HepG2 (cell line): Measurements from ENCODE around the gene TRAPPC3. TPM values are rescaled to one million over a fixed set of nuclear protein-coding genes. Genes with fewer than 3 reads are reported as not detected.

Experiments
- ATF7-NPFF ChIP-seq: sonication (generic); formaldehyde crosslinking; IDR thresholded peaks from 2 replicates; pipeline ENCODE4 v1.8.1; 2023; ENCODE audit warnings: mild to moderate bottlenecking, low read depth, missing genetic modification reagents, moderate library complexity
- BCL3 ChIP-seq: sonication (generic); formaldehyde crosslinking; IDR thresholded peaks from 2 replicates; pipeline ENCODE4 v1.5.1; 2020; ENCODE audit warnings: mild to moderate bottlenecking, missing genetic modification reagents, moderate library complexity
- BORCS8-MEF2B ChIP-seq: sonication (generic); formaldehyde crosslinking; IDR thresholded peaks from 2 replicates; pipeline ENCODE4 v1.8.0; 2022; ENCODE audit warnings: mild to moderate bottlenecking, missing genetic modification reagents
- GATAD1 ChIP-seq: IDR thresholded peaks from 2 replicates; pipeline ENCODE4 v1.6.1; 2016; ENCODE audit warnings: missing genetic modification reagents, missing compliant biosample characterization
- HMG20A ChIP-seq: IDR thresholded peaks from 2 replicates; pipeline ENCODE4 v1.6.1; 2016; ENCODE audit warnings: borderline replicate concordance
- KLF15 ChIP-seq: sonication (generic); formaldehyde crosslinking; IDR thresholded peaks from 2 replicates; pipeline ENCODE4 v1.8.1; 2023; ENCODE audit warnings: borderline replicate concordance, mild to moderate bottlenecking, inconsistent platforms, missing genetic modification reagents, mixed read lengths
- MATR3 ChIP-seq: sonication (generic); formaldehyde crosslinking; IDR thresholded peaks from 2 replicates; pipeline ENCODE4 v1.4.0; 2020; ENCODE audit warnings: missing genetic modification reagents
- MIER3 ChIP-seq: IDR thresholded peaks from 2 replicates; pipeline ENCODE4 v1.6.1; 2016; ENCODE audit warnings: missing compliant biosample characterization, borderline replicate concordance
- SALL1 ChIP-seq: sonication (generic); formaldehyde crosslinking; IDR thresholded peaks from 2 replicates; pipeline ENCODE4 v1.8.0; 2022; ENCODE audit warnings: mild to moderate bottlenecking, missing genetic modification reagents
- STAG1 ChIP-seq: sonication (generic); formaldehyde crosslinking; IDR thresholded peaks from 2 replicates; pipeline ENCODE4 v1.4.0; 2020; ENCODE audit warnings: missing genetic modification reagents
- ZNF883 ChIP-seq: sonication (generic); formaldehyde crosslinking; IDR thresholded peaks from 2 replicates; pipeline ENCODE4 v1.5.1; 2020; ENCODE audit warnings: mild to moderate bottlenecking, missing genetic modification reagents; ENCODE audit errors: not compliant biosample characterization
- polyA plus RNA-seq, 8 experiments: library from polyadenylated mRNA; depleted of rRNA in 3 of 8; stranded (reverse) in 7 of 8; unstranded in 1 of 8; fragments of >200 nt; fragmentation: Illumina TruSeq in 4 of 8; extraction: Trizol in 4 of 8; gene quantifications; 2 replicates each; pipeline versions ENCODE4 v1.2.1 to v1.2.3, GENCODE V29; 2011 to 2016; ENCODE audit warnings: low read depth in 4 of 8, missing spikeins in 1 of 8, mixed read lengths in 1 of 8; ENCODE audit not compliant: insufficient read depth in 1 of 8
- total RNA-seq, 5 experiments: library from RNA; depleted of rRNA; stranded (reverse); fragments of >200 nt; fragmentation: Illumina TruSeq; extraction: Trizol; gene quantifications; 2 replicates each; pipeline ENCODE4 v1.2.3, GENCODE V29; 2016; ENCODE audit warnings: low read depth in 1 of 5
- TF ChIP-seq, protein P1 (sequence below): sonication (generic); formaldehyde crosslinking; IDR thresholded peaks from 2 replicates; pipeline ENCODE4 v1.4.0; 2020; ENCODE audit warnings: low read depth, mild to moderate bottlenecking, missing genetic modification reagents
- TF ChIP-seq, protein P2 (sequence below): sonication (generic); formaldehyde crosslinking; IDR thresholded peaks from 2 replicates; pipeline ENCODE4 v1.5.0; 2020; ENCODE audit warnings: mild to moderate bottlenecking, missing genetic modification reagents, borderline replicate concordance
- TF ChIP-seq, protein P3 (sequence below): sonication (generic); formaldehyde crosslinking; IDR thresholded peaks from 2 replicates; pipeline ENCODE4 v1.4.0; 2020; ENCODE audit warnings: missing genetic modification reagents, mild to moderate bottlenecking, borderline replicate concordance

Gene TRAPPC3
- total and polyA plus RNA-seq, 2 of the 13 experiments (the other 11 are each of a cell fraction or from before 2014, with no cell fraction given) = 53.7 to 62.4 TPM

- TF ChIP-seq, protein P1, sequence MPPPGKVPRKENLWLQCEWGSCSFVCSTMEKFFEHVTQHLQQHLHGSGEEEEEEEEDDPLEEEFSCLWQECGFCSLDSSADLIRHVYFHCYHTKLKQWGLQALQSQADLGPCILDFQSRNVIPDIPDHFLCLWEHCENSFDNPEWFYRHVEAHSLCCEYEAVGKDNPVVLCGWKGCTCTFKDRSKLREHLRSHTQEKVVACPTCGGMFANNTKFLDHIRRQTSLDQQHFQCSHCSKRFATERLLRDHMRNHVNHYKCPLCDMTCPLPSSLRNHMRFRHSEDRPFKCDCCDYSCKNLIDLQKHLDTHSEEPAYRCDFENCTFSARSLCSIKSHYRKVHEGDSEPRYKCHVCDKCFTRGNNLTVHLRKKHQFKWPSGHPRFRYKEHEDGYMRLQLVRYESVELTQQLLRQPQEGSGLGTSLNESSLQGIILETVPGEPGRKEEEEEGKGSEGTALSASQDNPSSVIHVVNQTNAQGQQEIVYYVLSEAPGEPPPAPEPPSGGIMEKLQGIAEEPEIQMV (CRISPR knock-in tag) = no peak
- peak; percentile 38 for TF ChIP-seq STAG1 (CRISPR knock-in tag)
- TF ChIP-seq BCL3 (CRISPR knock-in tag) = no peak
- TF ChIP-seq BORCS8-MEF2B = no peak
- TF ChIP-seq MATR3 (CRISPR knock-in tag) = no peak
- TF ChIP-seq KLF15 = no peak
- TF ChIP-seq SALL1 (CRISPR knock-in tag) = no peak
- no peak for TF ChIP-seq GATAD1 (CRISPR knock-in tag)
- TF ChIP-seq, protein P2, sequence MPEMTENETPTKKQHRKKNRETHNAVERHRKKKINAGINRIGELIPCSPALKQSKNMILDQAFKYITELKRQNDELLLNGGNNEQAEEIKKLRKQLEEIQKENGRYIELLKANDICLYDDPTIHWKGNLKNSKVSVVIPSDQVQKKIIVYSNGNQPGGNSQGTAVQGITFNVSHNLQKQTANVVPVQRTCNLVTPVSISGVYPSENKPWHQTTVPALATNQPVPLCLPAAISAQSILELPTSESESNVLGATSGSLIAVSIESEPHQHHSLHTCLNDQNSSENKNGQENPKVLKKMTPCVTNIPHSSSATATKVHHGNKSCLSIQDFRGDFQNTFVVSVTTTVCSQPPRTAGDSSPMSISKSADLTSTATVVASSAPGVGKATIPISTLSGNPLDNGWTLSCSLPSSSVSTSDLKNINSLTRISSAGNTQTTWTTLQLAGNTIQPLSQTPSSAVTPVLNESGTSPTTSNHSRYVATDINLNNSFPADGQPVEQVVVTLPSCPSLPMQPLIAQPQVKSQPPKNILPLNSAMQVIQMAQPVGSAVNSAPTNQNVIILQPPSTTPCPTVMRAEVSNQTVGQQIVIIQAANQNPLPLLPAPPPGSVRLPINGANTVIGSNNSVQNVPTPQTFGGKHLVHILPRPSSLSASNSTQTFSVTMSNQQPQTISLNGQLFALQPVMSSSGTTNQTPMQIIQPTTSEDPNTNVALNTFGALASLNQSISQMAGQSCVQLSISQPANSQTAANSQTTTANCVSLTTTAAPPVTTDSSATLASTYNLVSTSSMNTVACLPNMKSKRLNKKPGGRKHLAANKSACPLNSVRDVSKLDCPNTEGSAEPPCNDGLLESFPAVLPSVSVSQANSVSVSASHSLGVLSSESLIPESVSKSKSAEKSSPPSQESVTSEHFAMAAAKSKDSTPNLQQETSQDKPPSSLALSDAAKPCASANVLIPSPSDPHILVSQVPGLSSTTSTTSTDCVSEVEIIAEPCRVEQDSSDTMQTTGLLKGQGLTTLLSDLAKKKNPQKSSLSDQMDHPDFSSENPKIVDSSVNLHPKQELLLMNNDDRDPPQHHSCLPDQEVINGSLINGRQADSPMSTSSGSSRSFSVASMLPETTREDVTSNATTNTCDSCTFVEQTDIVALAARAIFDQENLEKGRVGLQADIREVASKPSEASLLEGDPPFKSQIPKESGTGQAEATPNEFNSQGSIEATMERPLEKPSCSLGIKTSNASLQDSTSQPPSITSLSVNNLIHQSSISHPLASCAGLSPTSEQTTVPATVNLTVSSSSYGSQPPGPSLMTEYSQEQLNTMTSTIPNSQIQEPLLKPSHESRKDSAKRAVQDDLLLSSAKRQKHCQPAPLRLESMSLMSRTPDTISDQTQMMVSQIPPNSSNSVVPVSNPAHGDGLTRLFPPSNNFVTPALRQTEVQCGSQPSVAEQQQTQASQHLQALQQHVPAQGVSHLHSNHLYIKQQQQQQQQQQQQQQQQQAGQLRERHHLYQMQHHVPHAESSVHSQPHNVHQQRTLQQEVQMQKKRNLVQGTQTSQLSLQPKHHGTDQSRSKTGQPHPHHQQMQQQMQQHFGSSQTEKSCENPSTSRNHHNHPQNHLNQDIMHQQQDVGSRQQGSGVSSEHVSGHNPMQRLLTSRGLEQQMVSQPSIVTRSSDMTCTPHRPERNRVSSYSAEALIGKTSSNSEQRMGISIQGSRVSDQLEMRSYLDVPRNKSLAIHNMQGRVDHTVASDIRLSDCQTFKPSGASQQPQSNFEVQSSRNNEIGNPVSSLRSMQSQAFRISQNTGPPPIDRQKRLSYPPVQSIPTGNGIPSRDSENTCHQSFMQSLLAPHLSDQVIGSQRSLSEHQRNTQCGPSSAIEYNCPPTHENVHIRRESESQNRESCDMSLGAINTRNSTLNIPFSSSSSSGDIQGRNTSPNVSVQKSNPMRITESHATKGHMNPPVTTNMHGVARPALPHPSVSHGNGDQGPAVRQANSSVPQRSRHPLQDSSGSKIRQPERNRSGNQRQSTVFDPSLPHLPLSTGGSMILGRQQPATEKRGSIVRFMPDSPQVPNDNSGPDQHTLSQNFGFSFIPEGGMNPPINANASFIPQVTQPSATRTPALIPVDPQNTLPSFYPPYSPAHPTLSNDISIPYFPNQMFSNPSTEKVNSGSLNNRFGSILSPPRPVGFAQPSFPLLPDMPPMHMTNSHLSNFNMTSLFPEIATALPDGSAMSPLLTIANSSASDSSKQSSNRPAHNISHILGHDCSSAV (CRISPR knock-in tag) = no peak
- TF ChIP-seq, protein P3, sequence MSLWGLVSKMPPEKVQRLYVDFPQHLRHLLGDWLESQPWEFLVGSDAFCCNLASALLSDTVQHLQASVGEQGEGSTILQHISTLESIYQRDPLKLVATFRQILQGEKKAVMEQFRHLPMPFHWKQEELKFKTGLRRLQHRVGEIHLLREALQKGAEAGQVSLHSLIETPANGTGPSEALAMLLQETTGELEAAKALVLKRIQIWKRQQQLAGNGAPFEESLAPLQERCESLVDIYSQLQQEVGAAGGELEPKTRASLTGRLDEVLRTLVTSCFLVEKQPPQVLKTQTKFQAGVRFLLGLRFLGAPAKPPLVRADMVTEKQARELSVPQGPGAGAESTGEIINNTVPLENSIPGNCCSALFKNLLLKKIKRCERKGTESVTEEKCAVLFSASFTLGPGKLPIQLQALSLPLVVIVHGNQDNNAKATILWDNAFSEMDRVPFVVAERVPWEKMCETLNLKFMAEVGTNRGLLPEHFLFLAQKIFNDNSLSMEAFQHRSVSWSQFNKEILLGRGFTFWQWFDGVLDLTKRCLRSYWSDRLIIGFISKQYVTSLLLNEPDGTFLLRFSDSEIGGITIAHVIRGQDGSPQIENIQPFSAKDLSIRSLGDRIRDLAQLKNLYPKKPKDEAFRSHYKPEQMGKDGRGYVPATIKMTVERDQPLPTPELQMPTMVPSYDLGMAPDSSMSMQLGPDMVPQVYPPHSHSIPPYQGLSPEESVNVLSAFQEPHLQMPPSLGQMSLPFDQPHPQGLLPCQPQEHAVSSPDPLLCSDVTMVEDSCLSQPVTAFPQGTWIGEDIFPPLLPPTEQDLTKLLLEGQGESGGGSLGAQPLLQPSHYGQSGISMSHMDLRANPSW (CRISPR knock-in tag) = no peak
- TF ChIP-seq ZNF883 (CRISPR knock-in tag) = no peak
- no peak for TF ChIP-seq MIER3 (CRISPR knock-in tag)
- TF ChIP-seq ATF7-NPFF (CRISPR knock-in tag) = no peak
- TF ChIP-seq HMG20A (CRISPR knock-in tag) = no peak
Measured at GRCh38 chr1:36096500-36097432, 52.5 kb downstream of the TRAPPC3 start (continued).
